Raji (cell line): ENCODE measurements around the gene TRIM38.

Source experiments
- POLR2A ChIP-seq: IDR thresholded peaks from 2 replicates; pipeline ENCODE4 v1.6.1; 2011; ENCODE audit warnings: low read depth, low read length, control low read depth; ENCODE audit not compliant: insufficient read depth

TRIM38 gene

DNA sequence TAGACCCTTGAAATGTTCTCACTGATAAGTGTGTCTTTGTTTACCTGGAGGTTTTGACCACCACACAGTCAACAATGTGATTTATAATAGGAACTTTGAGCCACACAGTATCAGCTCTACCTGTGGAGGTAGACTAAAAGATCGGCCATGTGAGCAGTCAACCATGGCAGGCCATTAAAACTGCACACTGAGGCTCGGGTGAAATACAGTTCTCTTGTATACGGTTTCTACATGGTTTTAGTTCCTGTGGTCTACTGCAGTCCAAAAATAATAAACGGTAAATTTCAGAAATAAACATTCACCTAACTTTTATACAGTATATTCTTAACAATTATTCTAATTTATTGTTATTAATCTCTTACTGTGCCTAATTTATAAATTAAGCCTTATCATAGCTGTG, 47.2 kb downstream of the TRIM38 start:
- no peak for TF ChIP-seq POLR2A

- no peak for TF ChIP-seq POLR2A
Observed at GRCh38 chr6:26012061-26012460, 49.5 kb downstream of the TRIM38 start.

- no peak for TF ChIP-seq POLR2A
Observed at GRCh38 chr6:26016245-26016962, 53.8 kb downstream of the TRIM38 start.

DNA sequence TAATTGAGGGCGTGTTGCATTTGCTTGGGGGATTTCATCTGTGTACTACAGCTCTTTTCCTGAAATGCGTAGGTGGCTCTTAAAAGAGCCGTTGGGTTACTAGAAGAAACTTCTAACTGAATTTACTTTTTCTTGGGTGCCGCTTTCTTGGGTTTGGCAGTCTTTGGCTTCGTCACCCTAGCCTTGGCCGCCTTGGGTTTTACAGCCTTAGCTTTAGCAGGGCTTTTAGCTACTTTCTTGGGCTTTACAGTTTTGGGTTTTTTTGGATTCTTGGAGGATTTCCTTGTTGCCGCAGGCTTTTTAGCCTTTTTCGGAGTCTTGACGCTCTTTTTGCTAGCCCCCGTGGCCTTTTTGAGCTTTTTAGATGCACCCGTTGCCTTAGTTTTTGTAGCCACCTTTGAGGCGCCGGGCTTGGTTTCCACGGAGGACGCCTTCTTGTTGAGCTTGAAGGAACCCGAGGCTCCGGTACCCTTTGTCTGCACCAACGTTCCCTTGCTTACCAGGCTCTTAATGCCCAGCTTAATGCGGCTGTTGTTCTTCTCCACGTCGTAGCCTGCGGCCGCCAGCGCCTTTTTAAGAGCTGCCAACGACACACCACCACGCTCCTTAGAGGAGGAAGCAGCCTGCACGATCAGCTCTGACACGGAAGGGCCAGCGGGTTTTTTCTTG, 54.5 kb downstream of the TRIM38 start:
- TF ChIP-seq POLR2A, result no peak

DNA sequence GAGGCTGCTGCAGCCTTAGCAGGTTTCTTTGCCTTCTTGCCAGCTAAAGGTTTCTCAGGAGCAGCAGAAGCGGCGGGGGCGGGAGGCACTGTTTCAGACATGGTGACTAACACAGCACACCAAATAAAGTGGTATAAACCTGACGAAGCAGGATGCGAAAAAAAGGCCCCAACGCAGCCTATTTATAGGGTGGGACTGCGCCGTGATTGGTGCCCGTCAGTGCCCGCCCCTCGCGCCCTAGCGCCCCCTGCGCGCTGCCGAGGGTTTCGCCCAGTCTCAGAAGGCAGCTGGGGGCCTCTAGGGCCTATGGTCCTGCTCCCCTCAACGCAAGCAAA, 55.0 kb downstream of the TRIM38 start:
- TF ChIP-seq POLR2A, result no peak

DNA sequence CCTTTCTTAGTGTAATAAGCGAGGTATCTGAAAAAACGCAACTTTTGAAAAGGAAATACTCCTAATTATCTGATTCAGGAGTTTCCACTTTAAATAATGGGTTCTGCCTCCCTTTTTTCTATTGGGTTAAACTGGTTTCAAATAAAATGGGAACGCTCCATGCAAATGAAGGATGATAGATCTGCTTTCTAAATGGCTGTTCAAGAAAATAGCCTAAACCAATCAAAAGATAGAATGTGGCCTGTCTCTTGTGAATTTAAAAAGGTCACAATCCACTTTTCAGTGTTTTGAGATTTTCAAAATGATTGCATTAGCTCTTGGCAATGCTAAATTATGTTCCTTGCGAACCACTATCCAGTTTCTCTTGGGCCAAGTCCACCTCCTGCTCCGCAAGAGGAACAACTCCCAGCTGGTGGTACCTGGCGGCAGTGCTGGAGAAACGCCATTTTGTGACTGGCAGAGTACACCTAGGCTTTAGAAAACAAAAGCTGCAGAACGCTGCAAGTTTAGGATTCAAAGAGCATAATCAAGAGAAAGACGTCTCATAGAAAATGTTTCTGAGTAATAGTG, 56.7 kb downstream of the TRIM38 start:
- TF ChIP-seq POLR2A, result no peak

- no peak for TF ChIP-seq POLR2A
Observed at GRCh38 chr6:26019967-26020328, 57.3 kb downstream of the TRIM38 start.

DNA sequence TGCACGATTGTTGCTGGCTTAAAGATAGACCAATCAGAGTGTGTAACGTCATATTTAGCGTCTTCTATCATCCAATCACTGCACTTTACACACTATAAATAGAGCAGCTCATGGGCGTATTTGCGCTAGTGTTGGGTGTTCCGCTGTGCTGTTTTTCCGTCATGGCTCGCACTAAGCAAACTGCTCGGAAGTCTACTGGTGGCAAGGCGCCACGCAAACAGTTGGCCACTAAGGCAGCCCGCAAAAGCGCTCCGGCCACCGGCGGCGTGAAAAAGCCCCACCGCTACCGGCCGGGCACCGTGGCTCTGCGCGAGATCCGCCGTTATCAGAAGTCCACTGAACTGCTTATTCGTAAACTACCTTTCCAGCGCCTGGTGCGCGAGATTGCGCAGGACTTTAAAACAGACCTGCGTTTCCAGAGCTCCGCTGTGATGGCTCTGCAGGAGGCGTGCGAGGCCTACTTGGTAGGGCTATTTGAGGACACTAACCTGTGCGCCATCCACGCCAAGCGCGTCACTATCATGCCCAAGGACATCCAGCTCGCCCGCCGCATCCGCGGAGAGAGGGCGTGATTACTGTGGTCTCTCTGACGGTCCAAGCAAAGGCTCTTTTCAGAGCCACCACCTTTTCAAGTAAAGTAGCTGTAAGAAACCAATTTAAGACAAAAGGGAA, 57.9 kb downstream of the TRIM38 start:
- TF ChIP-seq POLR2A, result peak; percentile 100

GRCh38 chr6:26021001-26021349, 58.4 kb downstream of the TRIM38 start:
- TF ChIP-seq POLR2A, result no peak

- TF ChIP-seq POLR2A, result peak; percentile 94
Observed at GRCh38 chr6:26021350-26022131, 58.9 kb downstream of the TRIM38 start.

DNA sequence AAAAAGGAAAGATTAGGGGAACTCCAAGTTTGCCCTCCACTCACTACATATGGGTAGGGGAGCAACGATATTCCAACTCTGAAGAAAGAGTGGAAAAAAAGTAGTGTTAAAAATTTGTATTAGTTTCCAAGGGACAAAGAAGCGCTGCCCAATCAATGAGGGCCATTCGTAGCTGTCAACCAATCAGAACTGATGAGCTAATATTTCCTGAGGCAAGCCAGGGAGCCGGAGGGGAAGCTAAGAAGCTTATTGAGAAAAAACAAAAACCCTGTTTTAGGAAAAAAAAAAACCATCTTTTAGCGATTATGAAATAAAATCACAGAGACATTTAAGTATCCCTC, 59.5 kb downstream of the TRIM38 start:
- TF ChIP-seq POLR2A, result no peak

DNA sequence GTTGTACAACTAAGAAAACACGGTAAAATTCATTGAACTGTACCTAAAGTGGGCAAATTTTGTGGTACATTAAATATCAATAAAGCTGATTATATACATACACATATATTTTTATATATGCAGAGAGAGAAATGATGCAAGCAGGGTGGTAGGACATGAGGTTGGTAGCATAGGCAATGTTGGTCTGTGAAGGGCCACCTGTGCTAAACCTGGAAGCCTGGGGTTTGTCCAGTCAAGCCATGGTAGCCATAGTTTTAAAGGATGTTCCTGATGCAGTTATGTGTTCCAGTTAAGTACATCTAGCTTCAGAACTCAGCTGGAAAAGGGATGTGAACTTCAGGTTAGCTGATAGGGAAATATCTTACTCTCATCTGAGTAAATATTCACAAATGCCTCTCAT, 60.1 kb downstream of the TRIM38 start:
- TF ChIP-seq POLR2A, result no peak

- no peak for TF ChIP-seq POLR2A
Observed at GRCh38 chr6:26024651-26025046, 62.0 kb downstream of the TRIM38 start.

GRCh38 chr6:26025047-26025893, 62.7 kb downstream of the TRIM38 start:
- no peak for TF ChIP-seq POLR2A
